Subcutaneous adipose tissue (tissue), 4 donors: ENCODE data around the gene ANTXR1. TPM values are rescaled to one million over a fixed set of nuclear protein-coding genes. Genes with fewer than 3 reads are reported as not detected.

Experiments
- total RNA-seq, 4 donors: library from RNA; depleted of rRNA; stranded (reverse); fragments of >200 nt; gene quantifications; one replicate each; pipeline ENCODE4 v1.1.0, GENCODE V29; 2016
- TF ChIP-seq, protein P1 (sequence below): fragments of 450-650 bp; IDR thresholded peaks from one replicate; pipeline ENCODE4 v1.5.1; 2016; ENCODE audit warnings: low read depth, mild to moderate bottlenecking, control low read depth, antibody characterized with exemption, moderate library complexity

ANTXR1 gene
- total RNA-seq, 4 donors from 2014 or later = 45.4 to 88.7 (median 67.0) TPM

DNA sequence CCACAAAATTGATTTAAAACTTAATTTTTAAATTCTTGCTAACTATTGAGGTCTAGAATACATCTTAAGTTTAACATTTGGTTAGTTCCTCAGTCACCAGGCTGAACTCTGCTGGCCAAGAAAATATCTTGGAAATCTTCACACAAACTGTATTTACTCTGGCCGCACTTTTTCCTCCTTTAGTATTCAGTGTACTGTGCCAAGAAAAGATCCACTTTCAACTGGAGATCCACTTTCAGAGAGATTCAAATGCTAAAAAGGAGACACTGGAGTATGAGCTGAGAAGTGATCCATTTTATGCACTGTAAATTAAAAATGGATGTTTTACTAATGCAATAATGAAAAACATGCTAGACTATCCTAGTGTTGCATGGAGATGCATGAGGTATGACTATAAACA, 98.1 kb downstream of the ANTXR1 start:
- TF ChIP-seq, protein P1, sequence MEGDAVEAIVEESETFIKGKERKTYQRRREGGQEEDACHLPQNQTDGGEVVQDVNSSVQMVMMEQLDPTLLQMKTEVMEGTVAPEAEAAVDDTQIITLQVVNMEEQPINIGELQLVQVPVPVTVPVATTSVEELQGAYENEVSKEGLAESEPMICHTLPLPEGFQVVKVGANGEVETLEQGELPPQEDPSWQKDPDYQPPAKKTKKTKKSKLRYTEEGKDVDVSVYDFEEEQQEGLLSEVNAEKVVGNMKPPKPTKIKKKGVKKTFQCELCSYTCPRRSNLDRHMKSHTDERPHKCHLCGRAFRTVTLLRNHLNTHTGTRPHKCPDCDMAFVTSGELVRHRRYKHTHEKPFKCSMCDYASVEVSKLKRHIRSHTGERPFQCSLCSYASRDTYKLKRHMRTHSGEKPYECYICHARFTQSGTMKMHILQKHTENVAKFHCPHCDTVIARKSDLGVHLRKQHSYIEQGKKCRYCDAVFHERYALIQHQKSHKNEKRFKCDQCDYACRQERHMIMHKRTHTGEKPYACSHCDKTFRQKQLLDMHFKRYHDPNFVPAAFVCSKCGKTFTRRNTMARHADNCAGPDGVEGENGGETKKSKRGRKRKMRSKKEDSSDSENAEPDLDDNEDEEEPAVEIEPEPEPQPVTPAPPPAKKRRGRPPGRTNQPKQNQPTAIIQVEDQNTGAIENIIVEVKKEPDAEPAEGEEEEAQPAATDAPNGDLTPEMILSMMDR = no peak

DNA sequence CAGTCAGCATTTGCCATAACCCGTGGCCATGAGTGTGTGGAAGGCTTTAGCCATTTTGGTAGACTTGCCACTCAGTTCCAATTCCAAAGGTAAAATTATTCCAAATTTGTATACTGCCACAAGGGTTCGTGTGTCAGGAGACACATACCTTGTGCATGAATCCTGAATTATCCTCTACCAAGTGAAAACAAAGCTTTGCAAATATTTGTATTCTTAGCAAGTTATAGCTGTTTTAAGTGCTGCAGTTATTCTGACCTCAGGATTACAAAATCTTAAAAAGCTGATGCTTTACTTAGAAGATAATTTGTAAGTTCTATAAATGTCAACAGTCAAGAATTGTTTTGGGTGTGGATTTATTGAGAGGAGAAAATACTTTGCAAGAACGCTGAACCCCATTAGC, 100.6 kb downstream of the ANTXR1 start:
- TF ChIP-seq, protein P1 = no peak

DNA sequence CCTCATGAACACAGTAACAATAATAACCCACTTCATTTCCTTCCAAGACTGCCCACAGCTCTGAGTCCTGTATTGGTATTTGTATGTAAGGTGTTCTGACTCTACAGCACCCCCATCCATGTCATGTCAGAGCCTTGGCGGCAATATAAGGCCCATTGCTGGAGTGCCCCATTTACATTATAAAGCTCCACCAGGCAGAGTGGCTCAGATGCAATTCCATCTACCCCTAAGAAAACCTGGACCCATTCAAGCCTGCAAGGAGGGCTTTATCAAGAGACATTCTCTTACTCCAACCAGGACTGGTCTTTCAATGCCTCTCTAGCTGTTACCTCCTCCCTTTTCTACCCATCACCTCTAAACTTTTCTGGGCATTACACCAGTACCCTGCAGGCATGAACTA, 101.6 kb downstream of the ANTXR1 start:
- TF ChIP-seq, protein P1 = no peak

DNA sequence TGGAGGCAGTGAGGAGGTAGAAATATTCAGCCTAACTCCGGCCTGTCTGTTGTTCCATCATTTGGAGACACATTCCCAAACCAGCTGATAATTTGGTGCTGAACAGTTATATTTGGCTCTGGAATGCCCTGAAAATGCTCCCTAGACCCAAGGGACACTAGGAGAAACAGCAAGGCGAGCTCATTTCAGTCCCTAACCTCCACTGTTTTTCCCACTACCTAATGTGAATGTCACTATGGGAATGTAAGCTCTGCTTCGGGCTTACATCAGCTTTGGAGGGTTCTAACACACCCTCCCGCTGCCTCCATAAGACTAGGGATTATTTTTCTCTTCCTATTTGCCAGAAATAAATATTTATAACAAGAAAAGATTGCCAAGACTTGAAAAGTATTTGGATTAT, 103.5 kb downstream of the ANTXR1 start:
- TF ChIP-seq, protein P1 = no peak

DNA sequence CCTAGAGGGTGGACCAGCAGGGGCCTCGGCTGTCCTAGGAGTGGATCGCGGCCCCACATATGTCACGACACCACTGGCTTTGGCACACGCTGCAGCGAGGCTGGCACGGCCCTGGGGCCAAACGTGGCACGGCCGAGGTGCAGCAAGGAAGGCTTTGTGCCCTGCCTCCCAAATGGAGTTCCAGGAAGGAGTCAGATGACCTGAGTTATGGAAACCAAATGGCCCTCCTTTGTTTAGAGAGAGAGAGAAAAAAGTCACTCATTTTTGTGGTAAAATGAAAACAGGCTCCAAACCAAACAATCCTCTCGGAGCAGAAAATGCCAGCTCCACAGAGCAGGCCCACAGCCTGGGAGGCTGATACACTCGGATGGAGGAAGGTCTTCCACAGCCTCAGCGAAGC, 105.6 kb downstream of the ANTXR1 start:
- TF ChIP-seq, protein P1 = no peak

DNA sequence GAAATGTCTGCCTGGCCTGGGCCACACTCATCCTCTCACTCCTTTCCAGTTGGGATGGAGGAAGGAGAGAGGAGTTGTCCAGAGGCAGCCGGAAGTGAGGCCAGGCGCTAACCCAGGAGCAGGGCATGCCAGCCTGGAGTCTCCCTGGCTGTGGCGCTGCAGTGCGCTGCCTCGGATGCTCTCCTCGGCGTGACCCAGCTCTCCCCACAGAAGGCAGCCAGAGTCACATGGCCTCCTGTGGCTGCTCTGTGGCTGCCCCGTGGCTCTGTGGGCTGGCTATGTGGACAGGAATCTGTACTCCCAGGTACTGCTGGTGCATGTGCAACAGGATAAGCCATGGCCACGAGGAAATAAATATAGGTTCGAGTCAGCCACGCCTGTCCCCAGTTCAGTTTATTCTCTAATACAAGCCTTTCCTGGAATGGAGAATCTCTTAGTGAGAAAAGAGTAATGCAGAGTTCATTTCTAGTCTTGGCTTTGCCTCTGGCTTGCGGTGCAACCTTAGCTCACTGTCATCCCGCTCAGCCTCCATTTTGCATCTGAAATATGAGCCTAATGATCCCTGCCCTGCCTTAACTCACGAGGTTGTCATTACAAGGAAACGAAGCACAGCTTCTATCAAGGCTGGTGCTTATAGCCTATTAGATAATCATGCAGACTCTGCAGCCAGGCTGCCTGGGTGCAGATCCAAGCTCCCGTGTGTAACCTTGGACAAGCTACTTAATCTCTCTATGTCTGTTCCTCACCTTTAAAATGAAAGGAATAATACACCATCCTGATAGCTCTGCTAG, 106.3 kb downstream of the ANTXR1 start:
- TF ChIP-seq, protein P1 = no peak

DNA sequence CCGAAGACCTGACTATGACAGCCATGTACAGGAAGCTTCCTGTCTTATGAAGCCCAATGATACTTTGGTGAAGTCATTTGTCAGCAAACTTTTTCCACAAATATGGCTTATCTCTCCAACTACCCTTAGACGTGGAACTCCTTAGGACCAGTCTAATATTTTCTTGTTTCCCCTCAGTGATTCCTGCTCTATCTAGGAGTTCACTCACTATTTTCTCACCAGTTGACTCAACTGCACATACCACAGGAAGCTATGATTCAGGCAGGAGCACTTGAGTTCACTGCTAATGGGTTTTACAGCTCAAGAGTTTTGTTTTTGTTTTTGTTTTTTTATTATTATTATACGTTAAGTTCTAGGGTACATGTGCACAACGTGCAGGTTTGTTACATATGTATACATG, 109.3 kb downstream of the ANTXR1 start:
- TF ChIP-seq, protein P1 = no peak
